SU-DHL-6 (cell line): ENCODE data around the gene STAT1.

Experiments used
- H2AFZ ChIP-seq: fragments of 200-600 bp; sonication (generic); 2 replicates; pipeline ENCODE4 v1.6.1; 2014; ENCODE audit warnings: low read depth, mild to moderate bottlenecking, moderate library complexity, mixed read lengths, antibody characterized with exemption, low read length; ENCODE audit not compliant: severe bottlenecking
- H3F3A ChIP-seq: fragments of 200-600 bp; shearing (Covaris generic); 2 replicates; pipeline ENCODE4 v1.6.0; 2016; ENCODE audit warnings: antibody characterized with exemption, mild to moderate bottlenecking; ENCODE audit not compliant: insufficient read depth
- H3K27ac ChIP-seq: fragments of 200-600 bp; sonication (generic); 2 replicates; pipeline ENCODE4 v1.5.1; 2016; ENCODE audit warnings: low read depth, mild to moderate bottlenecking, low read length, moderate library complexity, mixed read lengths
- H3K27me3 ChIP-seq: fragments of 200-600 bp; sonication (generic), shearing (Covaris generic); 2 replicates; pipeline ENCODE4 v1.6.0; 2014; ENCODE audit warnings: mild to moderate bottlenecking, low read length
- H3K36me3 ChIP-seq: fragments of 200-600 bp; sonication (generic); 2 replicates; pipeline ENCODE4 v1.6.1; 2014; ENCODE audit warnings: mild to moderate bottlenecking, low read length, mixed read lengths
- H3K4me2 ChIP-seq: fragments of 300-600, 200-600 bp; shearing (Covaris generic), sonication (generic); 2 replicates; pipeline ENCODE4 v1.6.0; 2014; ENCODE audit warnings: low read length, low read depth, mild to moderate bottlenecking; ENCODE audit not compliant: poor library complexity, severe bottlenecking
- H3K4me3 ChIP-seq: fragments of 200-600 bp; sonication (generic); 2 replicates; pipeline ENCODE4 v1.5.1; 2014; ENCODE audit warnings: antibody characterized with exemption, low read length, mild to moderate bottlenecking, mixed read lengths; ENCODE audit not compliant: insufficient read depth, poor library complexity, severe bottlenecking
- H3K79me2 ChIP-seq: fragments of 200-600 bp; sonication (generic); 2 replicates; pipeline ENCODE4 v1.6.1; 2014; ENCODE audit warnings: mild to moderate bottlenecking, low read length, moderate library complexity; ENCODE audit not compliant: insufficient read depth
- H3K9ac ChIP-seq: fragments of 200-600 bp; sonication (generic); 2 replicates; pipeline ENCODE4 v1.7.0; 2014; ENCODE audit warnings: mild to moderate bottlenecking, low read length
- H3K9me2 ChIP-seq: fragments of 200-600 bp; sonication (generic); replicated peaks from 2 replicates; pipeline ENCODE4 v1.6.1; 2014; ENCODE audit warnings: low read length; ENCODE audit not compliant: insufficient read depth
- H3K9me3 ChIP-seq: fragments of 200-600 bp; sonication (generic); 2 replicates; pipeline ENCODE4 v1.6.1; 2014; ENCODE audit warnings: low read length, mixed read lengths; ENCODE audit not compliant: insufficient read depth
- H4K20me1 ChIP-seq: fragments of 200-600 bp; sonication (generic); 2 replicates; pipeline ENCODE4 v1.6.1; 2014; ENCODE audit warnings: low read depth, mild to moderate bottlenecking, antibody characterized with exemption, low read length, moderate library complexity, mixed read lengths
- EZH2phosphoT487 ChIP-seq: fragments of 200-600 bp; sonication (generic), shearing (Covaris generic); conservative IDR thresholded peaks from 2 replicates; pipeline ENCODE4 v1.6.1; 2018; ENCODE audit warnings: mild to moderate bottlenecking, antibody characterized with exemption, low read length, moderate library complexity, mixed read lengths
- TF ChIP-seq, protein P1 (sequence below): fragments of 200-600 bp; sonication (generic); IDR thresholded peaks from one replicate; pipeline ENCODE4 v1.5.1; 2017; ENCODE audit warnings: antibody characterized with exemption, mild to moderate bottlenecking, low read length, moderate library complexity; ENCODE audit not compliant: insufficient read depth, poor library complexity, severe bottlenecking

STAT1 gene

DNA sequence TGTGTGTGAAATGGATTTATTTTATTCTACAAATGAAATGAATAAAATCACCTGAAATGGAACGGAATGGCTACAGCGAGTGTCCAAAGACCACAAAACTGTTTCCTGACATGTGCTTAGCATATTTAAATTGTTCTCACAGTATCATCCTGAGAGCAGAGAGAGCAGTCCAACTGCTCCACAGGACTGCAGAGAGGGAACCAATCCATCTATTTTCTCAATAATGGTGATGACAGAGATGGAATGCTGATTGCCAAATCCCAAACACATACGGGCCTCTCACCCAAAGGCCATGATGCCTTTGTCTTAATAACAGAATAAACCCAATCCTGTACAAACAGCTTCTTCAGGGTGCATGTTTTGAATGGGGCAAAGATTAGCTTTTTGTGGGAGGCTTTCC lies 41.1 kb downstream of the STAT1 start:
- no peak for TF ChIP-seq EZH2phosphoT487
- TF ChIP-seq, protein P1, sequence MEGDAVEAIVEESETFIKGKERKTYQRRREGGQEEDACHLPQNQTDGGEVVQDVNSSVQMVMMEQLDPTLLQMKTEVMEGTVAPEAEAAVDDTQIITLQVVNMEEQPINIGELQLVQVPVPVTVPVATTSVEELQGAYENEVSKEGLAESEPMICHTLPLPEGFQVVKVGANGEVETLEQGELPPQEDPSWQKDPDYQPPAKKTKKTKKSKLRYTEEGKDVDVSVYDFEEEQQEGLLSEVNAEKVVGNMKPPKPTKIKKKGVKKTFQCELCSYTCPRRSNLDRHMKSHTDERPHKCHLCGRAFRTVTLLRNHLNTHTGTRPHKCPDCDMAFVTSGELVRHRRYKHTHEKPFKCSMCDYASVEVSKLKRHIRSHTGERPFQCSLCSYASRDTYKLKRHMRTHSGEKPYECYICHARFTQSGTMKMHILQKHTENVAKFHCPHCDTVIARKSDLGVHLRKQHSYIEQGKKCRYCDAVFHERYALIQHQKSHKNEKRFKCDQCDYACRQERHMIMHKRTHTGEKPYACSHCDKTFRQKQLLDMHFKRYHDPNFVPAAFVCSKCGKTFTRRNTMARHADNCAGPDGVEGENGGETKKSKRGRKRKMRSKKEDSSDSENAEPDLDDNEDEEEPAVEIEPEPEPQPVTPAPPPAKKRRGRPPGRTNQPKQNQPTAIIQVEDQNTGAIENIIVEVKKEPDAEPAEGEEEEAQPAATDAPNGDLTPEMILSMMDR: no peak
- no peaks in the 10 kb centered on the region for H4K20me1 ChIP-seq
- no peaks in the 10 kb centered on the region for H3K79me2 ChIP-seq
- no peak overlapping the region for H2AFZ ChIP-seq
- H3K4me3 ChIP-seq: no peak overlapping the region
- H3K9me3 ChIP-seq: no peaks in the 10 kb centered on the region
- no peak overlapping the region for H3K27ac ChIP-seq
- H3K27me3 ChIP-seq: no peaks in the 10 kb centered on the region
- H3K9me2 ChIP-seq: no peaks in the 10 kb centered on the region
- H3K36me3 ChIP-seq: peaks cover 38% of the 10 kb centered on the region
- H3K4me2 ChIP-seq: no peak overlapping the region
- no peaks in the 10 kb centered on the region for H3F3A ChIP-seq
- H3K9ac ChIP-seq: no peak overlapping the region

DNA sequence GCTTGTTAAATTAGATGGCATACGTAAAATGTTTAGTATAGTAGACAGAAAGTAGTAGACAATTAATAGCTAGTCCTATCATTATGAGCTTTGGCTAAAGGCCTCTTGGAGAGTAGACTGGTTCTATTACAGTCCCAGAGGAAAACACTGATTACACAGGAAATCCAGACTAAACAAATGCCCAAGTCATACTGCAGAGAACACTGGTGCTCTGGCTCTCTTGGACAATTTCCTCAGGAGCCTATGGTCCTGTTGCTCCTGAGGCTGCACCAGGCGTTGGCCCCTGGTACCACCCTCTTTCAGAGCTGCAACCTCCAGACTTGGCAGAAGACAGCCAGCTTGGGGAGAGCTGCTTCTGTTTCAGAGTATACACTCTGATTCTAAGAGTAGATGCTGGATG lies 41.8 kb downstream of the STAT1 start:
- peaks cover 36% of the 10 kb centered on the region for H3K36me3 ChIP-seq
- no peak overlapping the region for H3K9ac ChIP-seq
- no peak overlapping the region for H3K27ac ChIP-seq
- no peaks in the 10 kb centered on the region for H3K9me3 ChIP-seq
- H3K4me3 ChIP-seq: no peak overlapping the region
- TF ChIP-seq, protein P1: no peak
- no peak for TF ChIP-seq EZH2phosphoT487
- H3K79me2 ChIP-seq: no peaks in the 10 kb centered on the region
- no peaks in the 10 kb centered on the region for H3K9me2 ChIP-seq
- no peaks in the 10 kb centered on the region for H4K20me1 ChIP-seq
- H3K27me3 ChIP-seq: no peaks in the 10 kb centered on the region
- H2AFZ ChIP-seq: no peak overlapping the region
- H3K4me2 ChIP-seq: no peak overlapping the region
- H3F3A ChIP-seq: no peaks in the 10 kb centered on the region

DNA sequence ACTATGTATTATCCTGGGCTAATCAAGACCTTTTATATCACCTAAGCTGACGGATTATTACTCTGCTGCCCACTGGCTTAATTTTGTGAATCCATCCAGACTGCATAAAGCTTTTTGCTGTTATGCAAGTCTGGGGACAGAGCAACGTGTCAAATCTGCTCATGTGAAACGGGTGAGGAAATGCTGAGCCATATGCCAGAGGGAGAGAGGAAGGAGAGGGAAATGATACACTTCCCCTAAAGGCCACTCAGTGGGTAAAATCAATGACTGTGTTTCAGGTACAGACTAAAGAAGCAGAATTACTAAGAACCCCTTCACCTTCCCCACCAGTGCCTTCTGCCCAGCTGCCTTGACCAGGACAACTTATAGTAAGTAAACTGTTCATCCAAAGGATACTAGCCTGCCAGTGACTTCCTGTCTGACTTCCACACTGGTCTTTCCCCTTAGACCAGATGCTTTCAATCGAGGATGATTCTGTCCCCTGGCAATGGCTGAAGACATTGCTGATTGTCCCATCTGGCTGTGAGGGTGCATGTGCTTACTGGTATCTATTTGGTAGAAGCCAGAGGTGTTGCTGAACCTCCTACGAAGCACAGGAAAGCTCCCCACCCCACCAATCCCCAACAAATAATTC lies 43.0 kb downstream of the STAT1 start:
- H3K36me3 ChIP-seq: peaks cover 31% of the 10 kb centered on the region; the same call in 1 of the 2 replicates
- H4K20me1 ChIP-seq: no peaks in the 10 kb centered on the region
- no peaks in the 10 kb centered on the region for H3F3A ChIP-seq
- H3K9ac ChIP-seq: no peak overlapping the region
- no peak overlapping the region for H3K27ac ChIP-seq
- H3K27me3 ChIP-seq: no peaks in the 10 kb centered on the region
- no peak overlapping the region for H3K4me2 ChIP-seq
- no peaks in the 10 kb centered on the region for H3K79me2 ChIP-seq
- H3K9me3 ChIP-seq: no peaks in the 10 kb centered on the region
- TF ChIP-seq, protein P1: no peak
- TF ChIP-seq EZH2phosphoT487: no peak
- H3K4me3 ChIP-seq: no peak overlapping the region
- H2AFZ ChIP-seq: no peak overlapping the region
- H3K9me2 ChIP-seq: no peaks in the 10 kb centered on the region
